Measurements from ENCODE around the gene PDLIM5.

PDLIM5 gene

GRCh38 chr4:94530073-94530472 is 78.3 kb downstream of the PDLIM5 start:
- H3K27me3 ChIP-seq (ENCODE audit: low read depth, low read length): no peaks in the 10 kb centered on the region
- peaks cover 8 to 31% of the 10 kb centered on the region in 2 donors for H3K4me1 ChIP-seq (ENCODE audit: control insufficient read depth in 1 of 2, insufficient read depth in 2 of 2, low read length in 2 of 2)
- no peaks in the 10 kb centered on the region for H3K9me3 ChIP-seq (ENCODE audit: control insufficient read depth in 1 of 2, low read length in 2 of 2)
- H3K36me3 ChIP-seq (ENCODE audit: control insufficient read depth in 1 of 2, insufficient read depth in 2 of 2, low read length in 2 of 2): no peaks in the 10 kb centered on the region
- no peak overlapping the region for H3K4me3 ChIP-seq (ENCODE audit: low read depth in 1 of 2, low read length in 2 of 2)
- no peak overlapping the region for H3K27ac ChIP-seq (ENCODE audit: low read length)

GRCh38 chr4:94531991-94532789 is 80.4 kb downstream of the PDLIM5 start:
- H3K27me3 ChIP-seq (ENCODE audit: low read depth, low read length): no peaks in the 10 kb centered on the region
- H3K27ac ChIP-seq (ENCODE audit: low read length): no peak overlapping the region
- no peaks in the 10 kb centered on the region for H3K9me3 ChIP-seq (ENCODE audit: control insufficient read depth in 1 of 2, low read length in 2 of 2)
- H3K4me1 ChIP-seq (ENCODE audit: control insufficient read depth in 1 of 2, insufficient read depth in 2 of 2, low read length in 2 of 2): peaks cover 13 to 46% of the 10 kb centered on the region in 2 donors
- no peak overlapping the region for H3K4me3 ChIP-seq (ENCODE audit: low read depth in 1 of 2, low read length in 2 of 2)
- H3K36me3 ChIP-seq (ENCODE audit: control insufficient read depth in 1 of 2, insufficient read depth in 2 of 2, low read length in 2 of 2): peaks cover 0 to 3% of the 10 kb centered on the region in 2 donors

GRCh38 chr4:94533405-94534223 is 81.9 kb downstream of the PDLIM5 start:
- no peak overlapping the region for H3K4me3 ChIP-seq (ENCODE audit: low read depth in 1 of 2, low read length in 2 of 2)
- peaks cover 13 to 42% of the 10 kb centered on the region in 2 donors for H3K4me1 ChIP-seq (ENCODE audit: control insufficient read depth in 1 of 2, insufficient read depth in 2 of 2, low read length in 2 of 2)
- no peak overlapping the region for H3K27ac ChIP-seq (ENCODE audit: low read length)
- H3K9me3 ChIP-seq (ENCODE audit: control insufficient read depth in 1 of 2, low read length in 2 of 2): no peaks in the 10 kb centered on the region
- no peaks in the 10 kb centered on the region for H3K27me3 ChIP-seq (ENCODE audit: low read depth, low read length)
- peaks cover 0 to 3% of the 10 kb centered on the region in 2 donors for H3K36me3 ChIP-seq (ENCODE audit: control insufficient read depth in 1 of 2, insufficient read depth in 2 of 2, low read length in 2 of 2)

GRCh38 chr4:94534401-94535312 is 82.9 kb downstream of the PDLIM5 start:
- Histone ChIP-seq H3K36me3 (ENCODE audit: control insufficient read depth in 1 of 2, insufficient read depth in 2 of 2, low read length in 2 of 2) (peaks cover 0 to 3% of the 10 kb centered on the region in 2 donors), H3K27me3 (ENCODE audit: low read depth, low read length) (no peaks in the 10 kb centered on the region), H3K4me3 (ENCODE audit: low read depth in 1 of 2, low read length in 2 of 2) (no peak overlapping the region), H3K27ac (ENCODE audit: low read length) (no peak overlapping the region), H3K9me3 (ENCODE audit: control insufficient read depth in 1 of 2, low read length in 2 of 2) (no peaks in the 10 kb centered on the region), H3K4me1 (ENCODE audit: control insufficient read depth in 1 of 2, insufficient read depth in 2 of 2, low read length in 2 of 2) (peaks cover 13 to 46% of the 10 kb centered on the region in 2 donors)

- no peak overlapping the region for H3K4me3 ChIP-seq (ENCODE audit: low read depth in 1 of 2, low read length in 2 of 2)
- H3K4me1 ChIP-seq (ENCODE audit: control insufficient read depth in 1 of 2, insufficient read depth in 2 of 2, low read length in 2 of 2): peaks cover 13 to 46% of the 10 kb centered on the region in 2 donors
- no peaks in the 10 kb centered on the region for H3K27me3 ChIP-seq (ENCODE audit: low read depth, low read length)
- no peaks in the 10 kb centered on the region for H3K9me3 ChIP-seq (ENCODE audit: control insufficient read depth in 1 of 2, low read length in 2 of 2)
- H3K27ac ChIP-seq (ENCODE audit: low read length): no peak overlapping the region
- peaks cover 0 to 3% of the 10 kb centered on the region in 2 donors for H3K36me3 ChIP-seq (ENCODE audit: control insufficient read depth in 1 of 2, insufficient read depth in 2 of 2, low read length in 2 of 2)
These were observed 84.3 kb downstream of the PDLIM5 start for GRCh38 chr4:94536049-94536448.

GRCh38 chr4:94536649-94537469 is 85.1 kb downstream of the PDLIM5 start:
- no peak overlapping the region for H3K27ac ChIP-seq (ENCODE audit: low read length)

GRCh38 chr4:94537921-94538628 is 86.3 kb downstream of the PDLIM5 start:
- no peak overlapping the region for H3K27ac ChIP-seq (ENCODE audit: low read length)
- no peaks in the 10 kb centered on the region for H3K27me3 ChIP-seq (ENCODE audit: low read depth, low read length)
- peaks cover 0 to 3% of the 10 kb centered on the region in 2 donors for H3K36me3 ChIP-seq (ENCODE audit: control insufficient read depth in 1 of 2, insufficient read depth in 2 of 2, low read length in 2 of 2)
- H3K4me3 ChIP-seq (ENCODE audit: low read depth in 1 of 2, low read length in 2 of 2): no peak overlapping the region
- no peaks in the 10 kb centered on the region for H3K9me3 ChIP-seq (ENCODE audit: control insufficient read depth in 1 of 2, low read length in 2 of 2)
- peaks cover 13 to 44% of the 10 kb centered on the region in 2 donors for H3K4me1 ChIP-seq (ENCODE audit: control insufficient read depth in 1 of 2, insufficient read depth in 2 of 2, low read length in 2 of 2)

More at GRCh38 chr4:94536649-94537469, 85.1 kb downstream of the PDLIM5 start:
- Histone ChIP-seq H3K9me3 (ENCODE audit: control insufficient read depth in 1 of 2, low read length in 2 of 2) (no peaks in the 10 kb centered on the region), H3K36me3 (ENCODE audit: control insufficient read depth in 1 of 2, insufficient read depth in 2 of 2, low read length in 2 of 2) (peaks cover 0 to 3% of the 10 kb centered on the region in 2 donors), H3K4me1 (ENCODE audit: control insufficient read depth in 1 of 2, insufficient read depth in 2 of 2, low read length in 2 of 2) (peaks cover 13 to 46% of the 10 kb centered on the region in 2 donors), H3K4me3 (ENCODE audit: low read depth in 1 of 2, low read length in 2 of 2) (no peak overlapping the region), H3K27me3 (ENCODE audit: low read depth, low read length) (no peaks in the 10 kb centered on the region)

- no peak overlapping the region for H3K27ac ChIP-seq (ENCODE audit: low read length)
- no peaks in the 10 kb centered on the region for H3K27me3 ChIP-seq (ENCODE audit: low read depth, low read length)
- no peaks in the 10 kb centered on the region for H3K9me3 ChIP-seq (ENCODE audit: control insufficient read depth in 1 of 2, low read length in 2 of 2)
- H3K4me1 ChIP-seq (ENCODE audit: control insufficient read depth in 1 of 2, insufficient read depth in 2 of 2, low read length in 2 of 2): peaks cover 1 to 22% of the 10 kb centered on the region in 2 donors
- H3K4me3 ChIP-seq (ENCODE audit: low read depth in 1 of 2, low read length in 2 of 2): no peak overlapping the region
- peaks cover 0 to 1% of the 10 kb centered on the region in 2 donors for H3K36me3 ChIP-seq (ENCODE audit: control insufficient read depth in 1 of 2, insufficient read depth in 2 of 2, low read length in 2 of 2)
These were observed 88.7 kb downstream of the PDLIM5 start for GRCh38 chr4:94540476-94540875.

- H3K4me1 ChIP-seq (ENCODE audit: control insufficient read depth in 1 of 2, insufficient read depth in 2 of 2, low read length in 2 of 2): no peaks in the 10 kb centered on the region
- H3K9me3 ChIP-seq (ENCODE audit: control insufficient read depth in 1 of 2, low read length in 2 of 2): no peaks in the 10 kb centered on the region
- H3K36me3 ChIP-seq (ENCODE audit: control insufficient read depth in 1 of 2, insufficient read depth in 2 of 2, low read length in 2 of 2): peaks cover 0 to 4% of the 10 kb centered on the region in 2 donors
- no peak overlapping the region for H3K27ac ChIP-seq (ENCODE audit: low read length)
- no peak overlapping the region for H3K4me3 ChIP-seq (ENCODE audit: low read depth in 1 of 2, low read length in 2 of 2)
- no peaks in the 10 kb centered on the region for H3K27me3 ChIP-seq (ENCODE audit: low read depth, low read length)
These were observed 93.1 kb downstream of the PDLIM5 start for GRCh38 chr4:94544811-94545210.

- Histone ChIP-seq H3K4me1 (ENCODE audit: control insufficient read depth in 1 of 2, insufficient read depth in 2 of 2, low read length in 2 of 2) (no peaks in the 10 kb centered on the region), H3K27ac (ENCODE audit: low read length) (no peak overlapping the region), H3K9me3 (ENCODE audit: control insufficient read depth in 1 of 2, low read length in 2 of 2) (no peaks in the 10 kb centered on the region), H3K4me3 (ENCODE audit: low read depth in 1 of 2, low read length in 2 of 2) (no peak overlapping the region), H3K27me3 (ENCODE audit: low read depth, low read length) (no peaks in the 10 kb centered on the region), H3K36me3 (ENCODE audit: control insufficient read depth in 1 of 2, insufficient read depth in 2 of 2, low read length in 2 of 2) (peaks cover 0 to 4% of the 10 kb centered on the region in 2 donors)
These were observed 93.6 kb downstream of the PDLIM5 start for GRCh38 chr4:94545296-94545695.

Measured in muscle layer of duodenum (tissue), 2 donors.